KOPT-K1 (cell line): ENCODE measurements around the gene GSG1L.
"Not testable (repeated sequence)": the region's sequence is repeated elsewhere in the genome, so short reads cannot be mapped to it uniquely, and the experiment has no call there.

Source experiments
- H3K27ac ChIP-seq: fragments of 200-600 bp; sonication (generic); 2 replicates; pipeline ENCODE4 v1.5.1; 2016; ENCODE audit warnings: antibody characterized with exemption, mild to moderate bottlenecking, low read depth, low read length; ENCODE audit not compliant: poor library complexity, severe bottlenecking
- H3K36me3 ChIP-seq: fragments of 200-600 bp; sonication (generic); 2 replicates; pipeline ENCODE4 v1.5.1; 2017; ENCODE audit warnings: antibody characterized with exemption, mild to moderate bottlenecking, low read length, moderate library complexity; ENCODE audit not compliant: insufficient read depth
- H3K9me3 ChIP-seq: fragments of 200-600 bp; sonication (generic); 2 replicates; pipeline ENCODE4 v1.5.1; 2017; ENCODE audit warnings: antibody characterized with exemption, low read length, mild to moderate bottlenecking; ENCODE audit not compliant: insufficient read depth, poor library complexity, severe bottlenecking

The GSG1L gene

GRCh38 chr16:27883576-27883975, 179.9 kb downstream of the GSG1L start:
- Histone ChIP-seq H3K36me3 (no peaks in the 10 kb centered on the region), H3K9me3 (peaks cover 6% of the 10 kb centered on the region), H3K27ac (no peak overlapping the region)

GRCh38 chr16:27880287-27880686, 183.2 kb downstream of the GSG1L start:
- H3K36me3 ChIP-seq: no peaks in the 10 kb centered on the region
- no peak overlapping the region for H3K27ac ChIP-seq

GRCh38 chr16:27879601-27880247, 183.8 kb downstream of the GSG1L start:
- Histone ChIP-seq H3K9me3 (peaks cover 29% of the 10 kb centered on the region), H3K27ac (no peak overlapping the region), H3K36me3 (no peaks in the 10 kb centered on the region)

More at GRCh38 chr16:27880287-27880686, 183.2 kb downstream of the GSG1L start:
- peaks cover 23% of the 10 kb centered on the region for H3K9me3 ChIP-seq

- peaks cover 33% of the 10 kb centered on the region for H3K9me3 ChIP-seq
- not testable (repeated sequence) for H3K27ac ChIP-seq
Measured at GRCh38 chr16:27872627-27873026, 190.9 kb downstream of the GSG1L start.

GRCh38 chr16:27870116-27870798, 193.3 kb downstream of the GSG1L start:
- no peaks in the 10 kb centered on the region for H3K36me3 ChIP-seq
- peaks cover 21% of the 10 kb centered on the region for H3K9me3 ChIP-seq
- H3K27ac ChIP-seq: no peak overlapping the region

More at GRCh38 chr16:27872627-27873026, 190.9 kb downstream of the GSG1L start:
- H3K36me3 ChIP-seq: not testable (repeated sequence)

GRCh38 chr16:27869411-27869810, 194.1 kb downstream of the GSG1L start:
- no peak overlapping the region for H3K27ac ChIP-seq
- peaks cover 13% of the 10 kb centered on the region for H3K9me3 ChIP-seq
- no peaks in the 10 kb centered on the region for H3K36me3 ChIP-seq

- Histone ChIP-seq H3K27ac (no peak overlapping the region), H3K9me3 (peaks cover 10% of the 10 kb centered on the region), H3K36me3 (no peaks in the 10 kb centered on the region)
Measured at GRCh38 chr16:27868180-27868579, 195.3 kb downstream of the GSG1L start.

GRCh38 chr16:27867122-27868110, 196.1 kb downstream of the GSG1L start:
- Histone ChIP-seq H3K27ac (no peak overlapping the region), H3K36me3 (no peaks in the 10 kb centered on the region), H3K9me3 (peaks cover 13% of the 10 kb centered on the region)

GRCh38 chr16:27863377-27863776, 200.1 kb downstream of the GSG1L start:
- Histone ChIP-seq H3K36me3 (no peaks in the 10 kb centered on the region), H3K9me3 (peaks cover 13% of the 10 kb centered on the region), H3K27ac (no peak overlapping the region)

- peaks cover 13% of the 10 kb centered on the region for H3K9me3 ChIP-seq
- no peak overlapping the region for H3K27ac ChIP-seq
- no peaks in the 10 kb centered on the region for H3K36me3 ChIP-seq
Measured at GRCh38 chr16:27862953-27863352, 200.6 kb downstream of the GSG1L start.

- H3K27ac ChIP-seq: no peak overlapping the region
- no peaks in the 10 kb centered on the region for H3K36me3 ChIP-seq
- peaks cover 13% of the 10 kb centered on the region for H3K9me3 ChIP-seq
Measured at GRCh38 chr16:27860091-27860490, 203.4 kb downstream of the GSG1L start.

GRCh38 chr16:27859020-27859419, 204.5 kb downstream of the GSG1L start:
- Histone ChIP-seq H3K9me3 (peaks cover 12% of the 10 kb centered on the region), H3K36me3 (no peaks in the 10 kb centered on the region), H3K27ac (no peak overlapping the region)

GRCh38 chr16:27853651-27854050, 209.9 kb downstream of the GSG1L start:
- Histone ChIP-seq H3K27ac (no peak overlapping the region), H3K36me3 (no peaks in the 10 kb centered on the region), H3K9me3 (no peaks in the 10 kb centered on the region)

- Histone ChIP-seq H3K36me3 (no peaks in the 10 kb centered on the region), H3K9me3 (no peaks in the 10 kb centered on the region), H3K27ac (no peak overlapping the region)
Measured at GRCh38 chr16:27853101-27853500, 210.4 kb downstream of the GSG1L start.

- no peak overlapping the region for H3K27ac ChIP-seq
- no peaks in the 10 kb centered on the region for H3K36me3 ChIP-seq
- H3K9me3 ChIP-seq: no peaks in the 10 kb centered on the region
Measured at GRCh38 chr16:27852681-27853080, 210.8 kb downstream of the GSG1L start.
